ENCODE data around the gene BSPRY. TPM values are rescaled to one million over a fixed set of nuclear protein-coding genes. Genes with fewer than 3 reads are reported as not detected.

BSPRY gene
- total and polyA plus RNA-seq, 2 of the 13 experiments (the other 11 are each of a cell fraction or from before 2014, with no cell fraction given), result 0.09 to 0.26 TPM

DNA sequence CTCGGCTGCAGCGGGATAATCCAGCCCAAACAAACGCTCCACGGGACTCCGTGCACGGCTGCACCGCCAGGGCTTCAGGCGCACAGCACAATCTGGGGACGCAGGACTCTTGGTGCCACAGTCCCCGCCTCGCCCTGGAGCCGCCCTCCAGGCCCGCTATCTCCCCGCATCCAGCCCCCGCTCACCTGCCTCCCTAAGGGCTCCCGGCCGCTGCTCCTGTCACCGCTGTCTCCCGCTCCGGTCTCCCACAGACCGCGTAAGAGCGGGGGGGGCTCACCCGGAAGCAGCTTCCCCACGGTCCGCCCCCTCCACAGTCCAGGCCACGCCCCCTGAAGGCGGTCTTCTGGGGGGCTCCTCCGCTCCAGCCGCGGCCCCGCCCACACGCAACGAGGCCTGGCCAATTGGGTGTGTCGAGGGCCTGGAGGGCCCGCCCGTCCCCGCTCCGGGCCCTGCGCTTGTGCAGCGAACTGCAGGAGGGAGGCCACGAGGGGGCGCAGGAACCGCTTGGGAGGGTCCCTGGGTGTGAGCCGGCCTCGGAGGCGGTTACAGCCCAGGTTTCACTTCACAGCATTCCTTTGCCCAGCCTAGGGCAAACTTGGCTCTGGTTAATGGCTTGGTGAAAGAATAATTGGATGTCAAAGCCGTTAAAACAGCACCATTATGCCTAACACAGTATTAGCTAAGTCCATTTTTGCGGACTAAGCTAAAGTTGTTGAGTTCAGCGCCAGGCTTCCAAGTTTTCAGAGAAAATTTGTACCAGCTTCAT lies 51.9 kb downstream of the BSPRY start, which contains the start of gene ALAD (continued):
- TF ChIP-seq, protein P1, sequence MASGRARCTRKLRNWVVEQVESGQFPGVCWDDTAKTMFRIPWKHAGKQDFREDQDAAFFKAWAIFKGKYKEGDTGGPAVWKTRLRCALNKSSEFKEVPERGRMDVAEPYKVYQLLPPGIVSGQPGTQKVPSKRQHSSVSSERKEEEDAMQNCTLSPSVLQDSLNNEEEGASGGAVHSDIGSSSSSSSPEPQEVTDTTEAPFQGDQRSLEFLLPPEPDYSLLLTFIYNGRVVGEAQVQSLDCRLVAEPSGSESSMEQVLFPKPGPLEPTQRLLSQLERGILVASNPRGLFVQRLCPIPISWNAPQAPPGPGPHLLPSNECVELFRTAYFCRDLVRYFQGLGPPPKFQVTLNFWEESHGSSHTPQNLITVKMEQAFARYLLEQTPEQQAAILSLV (CRISPR knock-in tag; IDR thresholded peaks at IDR 0.05; ENCODE audit: borderline replicate concordance), result peak; percentile 77; the same call in 1 of the 2 replicates
- TF ChIP-seq ZNF24 (IDR thresholded peaks at IDR 0.05) (no peak), CEBPG (CRISPR knock-in tag; IDR thresholded peaks at IDR 0.05) (peak; percentile 37), ZNF572 (CRISPR knock-in tag; IDR thresholded peaks at IDR 0.05) (no peak), DPF2 (CRISPR knock-in tag; IDR thresholded peaks at IDR 0.05; ENCODE audit: borderline replicate concordance, low read depth) (no peak), HDAC2 (CRISPR knock-in tag; IDR thresholded peaks at IDR 0.05) (peak; percentile 52), DR1 (CRISPR knock-in tag; IDR thresholded peaks at IDR 0.05) (peak; percentile 81; the same call in 1 of the 2 replicates), HES4 (CRISPR knock-in tag; IDR thresholded peaks at IDR 0.05; ENCODE audit: borderline replicate concordance) (0 out of 2 replicates have a peak, but pooled peaks have one; percentile 47), EEA1 (CRISPR knock-in tag; IDR thresholded peaks at IDR 0.05; ENCODE audit: borderline replicate concordance) (no peak), HNF4A (CRISPR knock-in tag; IDR thresholded peaks at IDR 0.05) (peak; percentile 55), HIVEP1 (CRISPR knock-in tag; IDR thresholded peaks at IDR 0.05) (peak; percentile 78; the same call in 1 of the 2 replicates), HHEX (CRISPR knock-in tag; IDR thresholded peaks at IDR 0.05) (no peak), ONECUT2 (CRISPR knock-in tag; IDR thresholded peaks at IDR 0.05) (no peak), ZNF747 (CRISPR knock-in tag; IDR thresholded peaks at IDR 0.05; ENCODE audit: borderline replicate concordance) (peak; percentile 33; the same call in 1 of the 2 replicates), ZFAT (CRISPR knock-in tag; conservative IDR thresholded peaks at IDR 0.05) (no peak), RFX3 (CRISPR knock-in tag; IDR thresholded peaks at IDR 0.05) (no peak), ZNF570 (CRISPR knock-in tag; IDR thresholded peaks at IDR 0.05; ENCODE audit: borderline replicate concordance) (no peak)
- TF ChIP-seq, protein P2, sequence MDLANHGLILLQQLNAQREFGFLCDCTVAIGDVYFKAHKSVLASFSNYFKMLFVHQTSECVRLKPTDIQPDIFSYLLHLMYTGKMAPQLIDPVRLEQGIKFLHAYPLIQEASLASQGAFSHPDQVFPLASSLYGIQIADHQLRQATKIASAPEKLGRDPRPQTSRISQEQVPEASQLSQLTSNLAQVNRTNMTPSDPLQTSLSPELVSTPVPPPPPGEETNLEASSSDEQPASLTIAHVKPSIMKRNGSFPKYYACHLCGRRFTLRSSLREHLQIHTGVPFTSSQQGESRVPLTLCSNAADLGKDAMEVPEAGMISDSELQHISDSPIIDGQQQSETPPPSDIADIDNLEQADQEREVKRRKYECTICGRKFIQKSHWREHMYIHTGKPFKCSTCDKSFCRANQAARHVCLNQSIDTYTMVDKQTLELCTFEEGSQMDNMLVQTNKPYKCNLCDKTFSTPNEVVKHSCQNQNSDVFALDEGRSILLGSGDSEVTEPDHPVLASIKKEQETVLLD (CRISPR knock-in tag; IDR thresholded peaks at IDR 0.05; ENCODE audit: low read depth), result 0 out of 2 replicates have a peak, but pooled peaks have one; percentile 36
- TF ChIP-seq, protein P3, sequence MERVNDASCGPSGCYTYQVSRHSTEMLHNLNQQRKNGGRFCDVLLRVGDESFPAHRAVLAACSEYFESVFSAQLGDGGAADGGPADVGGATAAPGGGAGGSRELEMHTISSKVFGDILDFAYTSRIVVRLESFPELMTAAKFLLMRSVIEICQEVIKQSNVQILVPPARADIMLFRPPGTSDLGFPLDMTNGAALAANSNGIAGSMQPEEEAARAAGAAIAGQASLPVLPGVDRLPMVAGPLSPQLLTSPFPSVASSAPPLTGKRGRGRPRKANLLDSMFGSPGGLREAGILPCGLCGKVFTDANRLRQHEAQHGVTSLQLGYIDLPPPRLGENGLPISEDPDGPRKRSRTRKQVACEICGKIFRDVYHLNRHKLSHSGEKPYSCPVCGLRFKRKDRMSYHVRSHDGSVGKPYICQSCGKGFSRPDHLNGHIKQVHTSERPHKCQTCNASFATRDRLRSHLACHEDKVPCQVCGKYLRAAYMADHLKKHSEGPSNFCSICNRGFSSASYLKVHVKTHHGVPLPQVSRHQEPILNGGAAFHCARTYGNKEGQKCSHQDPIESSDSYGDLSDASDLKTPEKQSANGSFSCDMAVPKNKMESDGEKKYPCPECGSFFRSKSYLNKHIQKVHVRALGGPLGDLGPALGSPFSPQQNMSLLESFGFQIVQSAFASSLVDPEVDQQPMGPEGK (CRISPR knock-in tag; IDR thresholded peaks at IDR 0.05), result peak; percentile 97
- TF ChIP-seq, protein P4, sequence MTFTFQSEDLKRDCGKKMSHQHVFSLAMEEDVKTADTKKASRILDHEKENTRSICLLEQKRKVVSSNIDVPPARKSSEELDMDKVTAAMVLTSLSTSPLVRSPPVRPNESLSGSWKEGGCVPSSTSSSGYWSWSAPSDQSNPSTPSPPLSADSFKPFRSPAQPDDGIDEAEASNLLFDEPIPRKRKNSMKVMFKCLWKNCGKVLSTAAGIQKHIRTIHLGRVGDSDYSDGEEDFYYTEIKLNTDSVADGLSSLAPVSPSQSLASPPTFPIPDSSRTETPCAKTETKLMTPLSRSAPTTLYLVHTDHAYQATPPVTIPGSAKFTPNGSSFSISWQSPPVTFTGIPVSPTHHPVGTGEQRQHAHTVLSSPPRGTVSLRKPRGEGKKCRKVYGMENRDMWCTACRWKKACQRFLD (CRISPR knock-in tag; IDR thresholded peaks at IDR 0.05; ENCODE audit: borderline replicate concordance), result peak; percentile 41; the same call in 1 of the 2 replicates
- TF ChIP-seq, protein P5, sequence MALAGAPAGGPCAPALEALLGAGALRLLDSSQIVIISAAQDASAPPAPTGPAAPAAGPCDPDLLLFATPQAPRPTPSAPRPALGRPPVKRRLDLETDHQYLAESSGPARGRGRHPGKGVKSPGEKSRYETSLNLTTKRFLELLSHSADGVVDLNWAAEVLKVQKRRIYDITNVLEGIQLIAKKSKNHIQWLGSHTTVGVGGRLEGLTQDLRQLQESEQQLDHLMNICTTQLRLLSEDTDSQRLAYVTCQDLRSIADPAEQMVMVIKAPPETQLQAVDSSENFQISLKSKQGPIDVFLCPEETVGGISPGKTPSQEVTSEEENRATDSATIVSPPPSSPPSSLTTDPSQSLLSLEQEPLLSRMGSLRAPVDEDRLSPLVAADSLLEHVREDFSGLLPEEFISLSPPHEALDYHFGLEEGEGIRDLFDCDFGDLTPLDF (CRISPR knock-in tag; IDR thresholded peaks at IDR 0.05), result peak; percentile 49
